ENCODE data around the gene PCK1. TPM values are rescaled to one million over a fixed set of nuclear protein-coding genes. Genes with fewer than 3 reads are reported as not detected.

The PCK1 gene
- total and polyA plus RNA-seq, 2 of the 8 experiments (the other 6 are each of a cell fraction or from before 2014, with no cell fraction given) = not detected

- H3K27me3 ChIP-seq (replicated peaks in 1 of 4; ENCODE audit: control insufficient read depth in 3 of 4, extremely low read depth in 1 of 4, insufficient read depth in 3 of 4, low read length in 3 of 4) = no peaks in the 10 kb centered on the region
- H3K79me1 ChIP-seq (ENCODE audit: low read depth, low read length) = no peaks in the 10 kb centered on the region
- H2BK5ac ChIP-seq (ENCODE audit: low read depth, low read length) = no peak overlapping the region
- no peak overlapping the region for H2BK20ac ChIP-seq (ENCODE audit: low read length)
- no peaks in the 10 kb centered on the region for H3K23me2 ChIP-seq (ENCODE audit: low read depth, low read length)
- H3K23ac ChIP-seq (ENCODE audit: insufficient read length) = no peak overlapping the region
- DNase-seq (ENCODE audit: low read depth in 1 of 2, low spot score in 2 of 2) = no peak
- no peak overlapping the region for H2BK12ac ChIP-seq (ENCODE audit: low read depth, low read length)
- H3K36me3 ChIP-seq (ENCODE audit: control insufficient read depth in 2 of 4, insufficient read depth in 4 of 4, low read length in 3 of 4) = no peaks in the 10 kb centered on the region
- H4K8ac ChIP-seq (ENCODE audit: extremely low read depth, insufficient read depth, low read length) = no peak overlapping the region
- FAIRE-seq = no peak
- no peak overlapping the region for H4K91ac ChIP-seq (replicated peaks; ENCODE audit: insufficient read length, low read length)
- no peaks in the 10 kb centered on the region for H4K20me1 ChIP-seq (replicated peaks in 1 of 2; ENCODE audit: control insufficient read depth in 1 of 2, insufficient read depth in 2 of 2, low read length in 2 of 2)
- H3K56ac ChIP-seq (replicated peaks; ENCODE audit: insufficient read length, low read depth, low read length) = no peak overlapping the region
- no peaks in the 10 kb centered on the region for H3K9me3 ChIP-seq (ENCODE audit: insufficient read depth in 2 of 2, low read depth in 1 of 2, low read length in 1 of 2)
- H3K4me3 ChIP-seq (ENCODE audit: extremely low read depth in 1 of 4, insufficient read depth in 2 of 4, low read depth in 3 of 4, low read length in 4 of 4) = no peak overlapping the region
- H3K9ac ChIP-seq (replicated peaks in 1 of 4; ENCODE audit: extremely low read depth in 1 of 4, low read depth in 3 of 4, low read length in 3 of 4) = no peak overlapping the region
- no peaks in the 10 kb centered on the region for H3K79me2 ChIP-seq (ENCODE audit: control insufficient read depth in 1 of 2, insufficient read depth in 2 of 2, low read length in 2 of 2)
- H2BK15ac ChIP-seq (ENCODE audit: low read length) = no peak overlapping the region
- no peak overlapping the region for H4K5ac ChIP-seq (ENCODE audit: insufficient read length, low read depth, low read length)
- H3K4me1 ChIP-seq (replicated peaks in 1 of 4; ENCODE audit: control insufficient read depth in 3 of 4, insufficient read depth in 4 of 4, low read length in 3 of 4) = peaks cover 0 to 1% (median 0%) of the 10 kb centered on the region in 4 experiments; a peak in 1 of 7 replicates
- H3K18ac ChIP-seq (ENCODE audit: extremely low read depth, low read length) = no peak overlapping the region
- TF ChIP-seq POU5F1 (IDR thresholded peaks at IDR 0.05; ENCODE audit: low read depth, low read length) (no peak), BACH1 (IDR thresholded peaks at IDR 0.05; ENCODE audit: low read length) (no peak), CTBP2 (IDR thresholded peaks at IDR 0.05; ENCODE audit: borderline replicate concordance, insufficient read depth, insufficient read length, low read length) (no peak), SIRT6 (IDR thresholded peaks at IDR 0.05; ENCODE audit: low read length) (no peak), HDAC2 (IDR thresholded peaks at IDR 0.05; ENCODE audit: borderline replicate concordance in 1 of 2, low read depth in 2 of 2, low read length in 2 of 2) (no peak), TBP (IDR thresholded peaks at IDR 0.05; ENCODE audit: low read depth, low read length) (no peak), TAF1 (IDR thresholded peaks at IDR 0.05; ENCODE audit: low read depth, low read length) (no peak), SP2 (IDR thresholded peaks at IDR 0.05; ENCODE audit: low read length) (no peak), HDAC6 (IDR thresholded peaks at IDR 0.05; ENCODE audit: low read depth, low read length) (no peak)
- H3K4ac ChIP-seq (replicated peaks; ENCODE audit: insufficient read length, low read depth, low read length) = no peak overlapping the region
- H3K27ac ChIP-seq (ENCODE audit: low read depth, low read length) = no peak overlapping the region
- no peak overlapping the region for H2AK5ac ChIP-seq (ENCODE audit: low read depth, low read length)
- no peak overlapping the region for H2BK120ac ChIP-seq (replicated peaks; ENCODE audit: low read depth, low read length)
- H3K14ac ChIP-seq (ENCODE audit: insufficient read length) = no peak overlapping the region
- POLR2A ChIA-PET (ENCODE audit: partially characterized antibody) = no interaction called here
- CTCF ChIA-PET (ENCODE audit: partially characterized antibody) = interaction anchor here (0.8 to 3.8 kb wide), 2 partner anchors 10 to 11 kb away, joined by 3 to 23 read pairs; no protein-coding TSS in a partner anchor
- WGBS, 2 experiments (ENCODE audit: extremely low coverage in 1 of 2, insufficient coverage in 1 of 2, insufficient read length in 1 of 2, insufficient replicate concordance in 2 of 2, low coverage in 1 of 2, low lambda C conversion rate in 2 of 2, missing lambda C conversion rate in 1 of 2) = 92% methylated on average over 7 of the region's 7 CpGs; no CpG with 5 or more reads in 1 of the 2 experiments
- no peak overlapping the region for H2AFZ ChIP-seq (ENCODE audit: low read length)
- H3K4me2 ChIP-seq (ENCODE audit: insufficient read depth in 1 of 2, low read depth in 2 of 2, low read length in 2 of 2) = no peak overlapping the region
Observed at GRCh38 chr20:57612916-57613315, 52.0 kb downstream of the PCK1 start.

All from H1 (cell line).